RCC 7860 (cell line): ENCODE measurements around the gene CCDC33.

Experiments used
- DNase-seq: peaks from one replicate; pipeline ENCODE4 v3.0.0-alpha.2; 2015; ENCODE audit warnings: low spot score
- FAIRE-seq: peaks from 2 replicates; lab custom pipeline; 2012; peaks lifted over from hg19 to GRCh38; lab: Jason Lieb, UNC

Gene CCDC33

GRCh38 chr15:74235962-74236361, at the start of gene CCDC33:
Gene CCDC33, plus strand, starts transcription at chr15:74236326. Its CDS starts 394 bp downstream, at chr15:74236720.
- FAIRE-seq (no peak), DNase-seq (no peak)

- DNase-seq (no peak), FAIRE-seq (no peak)
Measured at GRCh38 chr15:74188216-74188615, 47.9 kb upstream of the CCDC33 start.

- DNase-seq (no peak), FAIRE-seq (no peak)
Measured at GRCh38 chr15:74191798-74192197, 44.3 kb upstream of the CCDC33 start.

- FAIRE-seq, result no peak
- no peak for DNase-seq
Measured at GRCh38 chr15:74192751-74193150, 43.4 kb upstream of the CCDC33 start.

GRCh38 chr15:74193299-74193718, 42.8 kb upstream of the CCDC33 start:
- DNase-seq (peak; percentile 99), FAIRE-seq (peak; percentile 99)

- FAIRE-seq (no peak), DNase-seq (no peak)
Measured at GRCh38 chr15:74193905-74194304, 42.2 kb upstream of the CCDC33 start.

GRCh38 chr15:74194572-74195559, 41.3 kb upstream of the CCDC33 start:
- DNase-seq, result no peak
- no peak for FAIRE-seq

GRCh38 chr15:74196175-74196574, 40.0 kb upstream of the CCDC33 start:
- peak; percentile 95 for FAIRE-seq
- peak; percentile 98 for DNase-seq

GRCh38 chr15:74197176-74197965, 38.8 kb upstream of the CCDC33 start:
- no peak for FAIRE-seq
- DNase-seq, result no peak

GRCh38 chr15:74199297-74199652, 36.9 kb upstream of the CCDC33 start:
- FAIRE-seq, result no peak
- no peak for DNase-seq

- FAIRE-seq (peak; percentile 70), DNase-seq (peak; percentile 46)
Measured at GRCh38 chr15:74200412-74200815, 35.7 kb upstream of the CCDC33 start.

- DNase-seq, result no peak
- no peak for FAIRE-seq
Measured at GRCh38 chr15:74200871-74201419, 35.2 kb upstream of the CCDC33 start.

GRCh38 chr15:74201710-74202420, 34.3 kb upstream of the CCDC33 start:
- DNase-seq, result peak; percentile 83
- peak; percentile 73 for FAIRE-seq

- DNase-seq (no peak), FAIRE-seq (no peak)
Measured at GRCh38 chr15:74202452-74203401, 33.4 kb upstream of the CCDC33 start, which contains the start of gene STRA6. Gene STRA6, minus strand, starts transcription at chr15:74202787. Its CDS starts 520 bp downstream, at chr15:74202267.

GRCh38 chr15:74203914-74204431, 32.2 kb upstream of the CCDC33 start:
- DNase-seq (peak; percentile 25), FAIRE-seq (no peak)

- DNase-seq, result no peak
Measured at GRCh38 chr15:74205582-74205947, 30.6 kb upstream of the CCDC33 start.

GRCh38 chr15:74206801-74207281, 29.3 kb upstream of the CCDC33 start:
- peak; percentile 79 for DNase-seq
- FAIRE-seq, result peak; percentile 76

More at GRCh38 chr15:74205582-74205947, 30.6 kb upstream of the CCDC33 start:
- FAIRE-seq, result no peak

- FAIRE-seq (no peak), DNase-seq (no peak)
Measured at GRCh38 chr15:74207652-74208440, 28.3 kb upstream of the CCDC33 start.
